ENCODE results near the gene ADGRB2.

GRCh38 chr1:31694964-31695313 is 69.2 kb downstream of the ADGRB2 start:
- TF ChIP-seq CTCF (conservative IDR thresholded peaks at IDR 0.05; ENCODE audit: low read length) (no peak), EZH2phosphoT487 (IDR thresholded peaks at IDR 0.05; ENCODE audit: borderline replicate concordance) (no peak)

Measured in Loucy (cell line).